ENCODE measurements around the gene KATNAL2.

- TF ChIP-seq CTCF (IDR thresholded peaks at IDR 0.05; ENCODE audit: insufficient read depth, low read length, poor library complexity, severe bottlenecking) (no peak), EZH2phosphoT487 (conservative IDR thresholded peaks at IDR 0.05; ENCODE audit: low read length) (no peak)
Observed at GRCh38 chr18:46891742-46892214, 25.6 kb upstream of the KATNAL2 start.

All from SU-DHL-6 (cell line).